Stimulated activated CD4-positive, alpha-beta T cell treated with anti-CD3 and anti-CD28 coated beads, Interleukin-12 subunit alpha, Interleukin-12 subunit beta, amount 100 ng/mL, for 24 hours (primary cell): ENCODE results near the gene SCAI.
"Not testable (repeated sequence)": the region's sequence is repeated elsewhere in the genome, so short reads cannot be mapped to it uniquely, and the experiment has no call there.

Experiments
- DNase-seq, 2 experiments: peaks; one replicate each; pipeline ENCODE4 v3.0.0-alpha.2; 2020; ENCODE audit warnings: low read depth in 2 of 2

Gene SCAI

GRCh38 chr9:124947727-124948391, 195.5 kb downstream of the SCAI start:
- no peak for DNase-seq

- no peak for DNase-seq
These were observed 197.2 kb downstream of the SCAI start for GRCh38 chr9:124946167-124946566.

GRCh38 chr9:124941679-124942561, 201.4 kb downstream of the SCAI start:
- peak; percentile 21 to 49 for DNase-seq

- peak; percentile 83 to 91 for DNase-seq
These were observed 202.2 kb downstream of the SCAI start, which contains the start of gene GOLGA1 for GRCh38 chr9:124940894-124941678. Gene GOLGA1 (minus strand): TSS chr9:124941083. CDS start chr9:124938711, 2,372 bp downstream.

DNA sequence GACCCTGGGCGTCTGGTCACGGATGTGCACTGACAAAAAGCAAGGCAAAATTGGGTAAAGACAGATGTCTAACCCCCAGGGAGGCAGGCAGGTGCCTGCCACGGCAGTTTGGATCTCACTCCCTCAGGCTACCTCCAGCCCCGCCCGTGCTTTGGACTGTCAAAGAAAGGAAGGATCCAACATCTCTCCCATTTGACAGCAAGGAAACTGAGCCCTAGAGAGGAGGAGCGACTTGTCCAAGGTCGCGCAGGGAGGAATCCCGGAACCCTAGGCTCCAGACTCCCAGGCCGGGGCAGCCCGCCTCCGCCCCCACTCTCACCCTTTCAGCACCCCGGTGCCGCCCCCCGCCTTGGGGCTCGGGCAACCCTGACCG, 202.8 kb downstream of the SCAI start:
- DNase-seq: no peak

- DNase-seq: no peak
These were observed 203.4 kb downstream of the SCAI start for GRCh38 chr9:124939944-124940343.

DNA sequence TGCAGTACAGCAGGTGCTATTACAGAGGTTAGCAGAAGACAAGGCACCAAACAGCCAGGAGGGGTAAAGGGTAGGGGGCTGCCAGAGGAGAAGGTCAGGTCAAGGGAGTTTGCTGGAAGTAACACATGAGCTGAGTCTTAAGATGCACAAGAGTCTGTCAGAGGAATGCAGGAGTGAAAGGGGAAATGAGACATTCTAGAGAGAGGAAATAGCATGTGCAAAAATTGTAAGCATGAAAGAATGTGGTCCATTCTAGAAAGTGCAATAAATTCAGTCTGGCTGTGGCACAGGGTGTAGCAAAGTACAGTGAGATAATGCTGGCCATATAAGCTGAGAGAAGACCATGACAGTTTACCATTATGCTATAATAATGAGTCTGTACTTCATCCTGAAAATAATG, 209.0 kb downstream of the SCAI start:
- DNase-seq: no peak

GRCh38 chr9:124932333-124932732, 211.0 kb downstream of the SCAI start:
- no peak for DNase-seq

- DNase-seq: no peak
These were observed 213.9 kb downstream of the SCAI start for GRCh38 chr9:124929464-124929863.

DNA sequence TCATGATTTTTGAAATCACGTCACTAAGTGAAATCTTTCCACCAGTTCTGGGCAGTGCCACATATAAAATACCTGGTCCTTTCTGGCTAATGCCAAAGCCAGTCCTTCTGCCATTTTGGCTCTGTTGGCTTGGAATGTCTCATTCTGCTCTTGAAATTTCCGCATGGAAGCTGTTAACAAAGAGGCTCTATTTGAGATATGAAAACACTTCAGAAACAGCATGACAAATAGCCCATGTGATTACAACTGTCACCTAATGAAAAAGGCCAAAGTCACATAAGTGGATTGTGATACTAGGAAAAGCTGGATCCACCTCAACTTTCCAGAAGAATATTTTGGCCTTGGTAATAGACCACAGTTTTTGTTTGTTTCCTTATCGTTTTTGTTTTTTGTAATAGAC, 215.2 kb downstream of the SCAI start:
- no peak for DNase-seq

- DNase-seq: not testable (repeated sequence)
These were observed 222.9 kb downstream of the SCAI start for GRCh38 chr9:124920394-124920793.

DNA sequence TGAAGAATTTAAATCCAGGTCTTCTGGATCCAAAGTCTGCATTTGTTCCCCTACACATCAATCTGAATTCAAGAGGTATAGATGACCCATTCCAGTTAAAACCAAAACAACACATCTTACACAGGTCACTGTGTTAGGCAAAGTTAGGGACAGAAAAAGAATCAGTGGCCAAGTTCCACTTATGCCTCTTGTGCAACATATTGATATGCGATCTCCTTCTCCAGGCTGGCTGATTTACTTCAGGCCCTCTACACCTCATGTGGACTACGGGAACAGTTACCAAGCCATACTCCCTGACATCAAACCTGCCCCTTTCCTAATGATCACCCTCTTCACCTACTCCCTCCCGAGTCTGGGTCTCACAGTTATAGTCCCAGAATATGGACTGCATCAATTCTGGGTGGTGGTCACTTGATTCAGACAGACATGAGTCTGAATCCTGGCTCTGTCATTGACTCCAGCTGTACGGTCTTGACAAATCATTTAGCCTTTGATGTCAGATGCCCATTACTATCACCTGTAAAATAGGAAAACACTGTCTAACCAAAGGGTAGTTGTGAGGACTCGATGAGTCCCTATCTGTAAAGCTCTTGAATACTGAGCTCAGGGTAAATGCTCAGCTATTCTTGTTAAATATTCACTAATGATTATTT, 228.4 kb downstream of the SCAI start:
- DNase-seq: no peak

GRCh38 chr9:124913378-124913777, 229.9 kb downstream of the SCAI start:
- DNase-seq: no peak

DNA sequence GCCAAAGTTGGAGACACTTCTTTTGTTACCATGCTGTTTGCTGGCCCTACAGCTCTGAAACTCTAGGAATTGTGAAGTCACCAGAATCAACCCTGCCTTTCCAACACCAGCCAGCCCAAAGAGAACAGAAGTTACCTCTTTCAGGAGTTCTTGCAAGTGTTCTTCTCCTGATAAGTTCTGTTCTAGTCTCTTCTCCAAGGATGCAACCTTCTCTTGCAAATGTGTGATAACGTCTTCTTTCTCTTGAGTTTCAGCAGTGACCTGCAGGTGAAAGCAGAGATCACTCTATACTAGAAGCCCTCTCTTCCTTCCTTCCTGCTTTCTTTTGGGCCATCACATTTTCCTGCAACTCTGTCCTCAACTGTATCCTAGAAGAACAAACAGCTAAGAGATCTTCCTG, 231.6 kb downstream of the SCAI start:
- DNase-seq: no peak

DNA sequence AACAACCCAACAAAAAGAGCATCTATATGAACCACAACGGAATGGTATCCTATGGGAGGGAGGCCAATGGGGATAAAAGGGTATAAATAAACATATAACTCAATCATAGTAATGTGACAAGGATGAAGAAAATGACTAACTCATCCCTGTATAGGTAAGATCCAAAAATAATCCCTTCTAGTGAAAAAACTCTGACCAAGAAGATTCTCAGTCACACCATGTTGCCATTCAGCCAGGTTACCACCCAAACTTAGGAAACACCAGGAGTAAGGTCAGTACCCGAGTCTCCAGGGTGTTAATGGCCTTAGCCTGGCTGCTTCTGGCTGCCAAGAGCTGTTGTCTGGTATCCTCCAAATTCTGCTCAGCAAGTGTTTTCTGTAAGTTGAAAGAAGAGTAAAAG, 235.2 kb downstream of the SCAI start:
- DNase-seq: no peak

DNA sequence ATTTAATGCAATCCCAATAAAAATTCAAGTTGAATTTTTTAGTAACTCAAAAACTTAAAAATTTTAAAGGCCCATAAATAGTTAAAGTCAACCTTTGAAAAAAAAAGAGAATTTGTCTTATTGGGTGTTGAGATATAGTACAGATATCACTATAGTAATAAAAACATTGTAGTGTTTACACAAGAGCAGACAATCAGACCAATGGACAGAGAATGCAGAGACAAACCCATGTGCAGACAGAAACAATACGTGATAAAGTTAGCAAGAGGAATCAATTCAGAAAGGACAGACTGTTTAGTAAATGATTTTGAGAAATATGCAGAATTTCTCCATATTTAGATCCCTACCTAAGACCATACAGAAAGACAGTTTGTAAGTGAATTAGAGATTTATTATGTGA, 236.4 kb downstream of the SCAI start:
- no peak for DNase-seq

GRCh38 chr9:124899845-124900244, 243.5 kb downstream of the SCAI start:
- no peak for DNase-seq

DNA sequence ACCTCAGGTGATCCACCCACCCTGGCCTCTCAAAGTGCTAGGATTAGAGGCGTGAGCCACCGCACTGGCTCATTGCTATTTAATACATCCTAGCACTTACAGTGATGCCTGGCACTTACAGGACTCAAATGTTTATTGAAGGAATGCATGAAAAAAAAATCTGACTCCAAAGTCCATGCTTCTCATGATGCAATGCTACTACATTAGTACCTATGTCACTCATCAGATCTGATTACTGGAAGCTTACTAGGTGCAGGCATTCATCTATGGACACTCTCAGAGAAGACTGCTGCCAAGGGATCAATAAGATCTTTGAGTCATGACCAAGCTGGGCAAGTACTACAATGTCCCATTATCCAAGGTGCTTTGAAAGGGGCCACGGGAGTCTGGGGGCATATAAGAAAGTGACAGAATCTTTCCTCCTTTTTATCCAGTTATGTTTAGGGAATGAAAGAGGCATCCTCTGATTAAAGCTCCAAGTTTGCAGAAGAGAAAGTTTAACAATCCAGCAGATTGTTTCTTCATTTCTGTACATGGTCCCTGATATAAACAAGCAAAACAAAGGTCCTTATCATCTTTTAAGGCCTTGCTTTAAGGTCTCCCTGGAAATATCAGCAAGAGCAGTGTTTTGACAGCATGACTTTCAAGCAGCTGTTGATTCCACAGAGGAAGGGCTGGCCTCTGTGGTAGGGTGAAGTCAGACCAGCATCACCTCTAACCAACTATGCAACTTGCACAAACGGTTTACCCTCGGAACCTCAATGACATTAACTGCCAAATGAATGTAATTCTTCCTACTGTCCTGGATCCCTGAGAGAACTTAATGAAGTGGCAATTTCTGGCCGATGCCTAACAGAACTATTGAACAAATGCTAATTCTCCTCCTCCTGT, 245.5 kb downstream of the SCAI start:
- no peak for DNase-seq

GRCh38 chr9:124894741-124895170, 248.6 kb downstream of the SCAI start:
- no peak for DNase-seq

DNA sequence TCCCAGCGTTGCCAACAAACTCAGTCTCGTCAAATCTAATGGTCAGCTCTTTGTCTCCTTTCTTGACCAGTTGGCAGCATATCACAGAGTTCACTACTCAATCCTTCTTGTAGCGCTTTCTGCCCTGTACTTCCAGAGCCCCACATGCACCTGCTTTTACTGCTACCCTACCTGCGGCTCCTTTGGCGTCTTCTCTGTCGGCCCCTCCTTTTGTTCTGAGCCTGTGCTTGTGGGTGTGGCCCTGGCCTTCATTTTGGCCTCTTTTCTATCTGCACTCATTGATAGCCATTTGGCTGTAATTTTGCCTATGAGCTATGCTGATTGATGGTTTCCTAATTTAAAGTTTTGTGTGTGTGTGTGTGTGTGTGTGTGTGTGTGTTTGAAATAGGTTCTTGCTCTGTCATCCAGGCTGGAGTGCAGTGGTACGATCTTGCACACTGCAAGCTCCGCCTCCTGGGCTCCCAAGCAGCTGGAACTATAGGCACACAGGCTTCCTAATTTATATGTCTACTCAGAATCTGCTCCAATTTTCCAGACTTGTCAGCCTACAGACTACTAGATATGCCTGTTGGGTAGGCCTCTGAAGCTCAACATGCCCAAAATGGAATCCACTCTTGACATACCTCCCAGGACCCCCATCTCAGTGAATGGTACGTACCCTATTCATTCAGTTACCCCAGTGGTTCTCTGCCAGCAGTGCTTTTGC, 249.1 kb downstream of the SCAI start:
- DNase-seq: no peak
